GM19395 (cell line): ENCODE data around the gene INHBB.
A peak's percentile ranks its signal among the peaks of the same experiment; 100 is the strongest.

Experiments used
- ATAC-seq: cut with Tn5 transposase; IDR thresholded peaks from one replicate; pipeline ENCODE4 v1.9.1; 2021; ENCODE audit warnings: mild to moderate bottlenecking, moderate library complexity; ENCODE audit not compliant: unreplicated experiment

The INHBB gene

GRCh38 chr2:120336749-120337148, 9.2 kb upstream of the INHBB start:
- no peak for ATAC-seq

- ATAC-seq: no peak
These were observed 7.9 kb upstream of the INHBB start for GRCh38 chr2:120338015-120338414.

- no peak for ATAC-seq
These were observed 4.0 kb upstream of the INHBB start for GRCh38 chr2:120341977-120342376.

- no peak for ATAC-seq
These were observed 3.5 kb upstream of the INHBB start for GRCh38 chr2:120342446-120342845.

GRCh38 chr2:120343100-120343432, 2.9 kb upstream of the INHBB start:
- peak; percentile 15 for ATAC-seq

- ATAC-seq: peak; percentile 64
These were observed 2.4 kb upstream of the INHBB start for GRCh38 chr2:120343433-120344105.

GRCh38 chr2:120344214-120344975, 1.5 kb upstream of the INHBB start:
- no peak for ATAC-seq

GRCh38 chr2:120344976-120345581, 857 bp upstream of the INHBB start:
- no peak for ATAC-seq

GRCh38 chr2:120345608-120346007, 328 bp upstream of the INHBB start:
- ATAC-seq: no peak

GRCh38 chr2:120346667-120347358, 877 bp downstream of the INHBB start:
- no peak for ATAC-seq

GRCh38 chr2:120347396-120348060, 1.6 kb downstream of the INHBB start:
- no peak for ATAC-seq

- ATAC-seq: no peak
These were observed 2.3 kb downstream of the INHBB start for GRCh38 chr2:120348134-120348736.

- no peak for ATAC-seq
These were observed 3.0 kb downstream of the INHBB start for GRCh38 chr2:120348737-120349439.

- ATAC-seq: no peak
These were observed 3.5 kb downstream of the INHBB start for GRCh38 chr2:120349440-120349921.

GRCh38 chr2:120350080-120350479, 4.1 kb downstream of the INHBB start:
- ATAC-seq: no peak

- no peak for ATAC-seq
These were observed 4.9 kb downstream of the INHBB start for GRCh38 chr2:120350801-120351320.

- no peak for ATAC-seq
These were observed 7.0 kb downstream of the INHBB start for GRCh38 chr2:120352696-120353590.

- no peak for ATAC-seq
These were observed 7.6 kb downstream of the INHBB start for GRCh38 chr2:120353591-120353898.

- no peak for ATAC-seq
These were observed 8.0 kb downstream of the INHBB start for GRCh38 chr2:120353931-120354330.
